GM21576 (cell line): ENCODE measurements around the gene NT5DC4.

Experiments
- ATAC-seq: cut with Tn5 transposase; IDR thresholded peaks from one replicate; pipeline ENCODE4 v1.9.1; 2021; ENCODE audit warnings: mild to moderate bottlenecking, moderate library complexity; ENCODE audit not compliant: unreplicated experiment

The NT5DC4 gene

DNA sequence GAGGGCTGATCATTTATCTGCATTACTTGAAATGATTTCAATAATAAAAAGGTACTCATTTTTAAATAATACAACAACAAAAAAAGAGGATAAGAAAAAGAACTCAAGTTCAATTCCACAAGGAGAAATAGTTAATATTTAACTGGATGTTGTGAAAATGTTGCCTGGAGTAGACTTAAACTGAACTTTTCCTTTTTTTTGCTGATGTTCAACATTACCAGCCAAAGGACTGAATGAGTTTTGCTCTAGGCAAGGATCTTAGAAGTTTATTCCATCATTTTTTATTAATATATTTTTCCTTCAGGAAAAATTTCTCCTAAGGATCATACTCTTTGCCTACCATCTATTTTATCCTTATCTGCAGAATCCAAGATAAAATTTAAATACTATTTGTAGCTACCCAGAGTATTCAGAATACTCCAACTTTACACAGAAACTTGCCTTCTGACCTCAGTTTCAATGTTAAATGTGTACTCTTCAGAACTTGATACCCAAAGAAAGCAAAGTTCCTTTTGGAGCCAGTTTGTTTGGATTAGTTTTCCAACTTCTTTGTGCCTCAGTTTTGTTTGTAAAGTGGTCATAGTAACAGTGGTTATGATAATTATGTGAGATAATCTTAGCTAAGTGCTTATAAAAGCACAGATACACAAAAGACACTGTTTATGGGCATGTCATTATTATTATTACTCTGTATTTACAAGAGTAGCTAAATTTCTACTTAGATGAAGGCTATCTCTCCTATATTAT is 30.8 kb downstream of the NT5DC4 start:
- no peak for ATAC-seq

DNA sequence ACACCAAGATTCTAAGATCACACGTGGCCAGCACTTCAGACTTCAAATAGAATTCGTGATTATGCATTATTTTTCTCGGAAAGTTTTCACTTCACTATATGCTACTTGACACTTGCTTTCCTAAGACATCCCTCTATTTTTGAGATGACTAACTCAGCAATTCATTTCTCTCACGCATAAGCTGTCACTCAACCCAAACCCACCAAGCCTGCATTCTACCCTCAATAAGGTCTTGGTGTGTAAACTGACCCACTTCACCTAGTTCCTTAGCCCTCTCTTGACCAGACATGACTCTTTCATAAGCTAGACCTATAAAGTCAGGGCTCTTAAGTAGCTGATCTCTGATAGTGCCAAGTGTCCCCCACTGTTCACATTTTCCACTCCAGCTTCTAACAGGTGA is 31.8 kb downstream of the NT5DC4 start:
- no peak for ATAC-seq

DNA sequence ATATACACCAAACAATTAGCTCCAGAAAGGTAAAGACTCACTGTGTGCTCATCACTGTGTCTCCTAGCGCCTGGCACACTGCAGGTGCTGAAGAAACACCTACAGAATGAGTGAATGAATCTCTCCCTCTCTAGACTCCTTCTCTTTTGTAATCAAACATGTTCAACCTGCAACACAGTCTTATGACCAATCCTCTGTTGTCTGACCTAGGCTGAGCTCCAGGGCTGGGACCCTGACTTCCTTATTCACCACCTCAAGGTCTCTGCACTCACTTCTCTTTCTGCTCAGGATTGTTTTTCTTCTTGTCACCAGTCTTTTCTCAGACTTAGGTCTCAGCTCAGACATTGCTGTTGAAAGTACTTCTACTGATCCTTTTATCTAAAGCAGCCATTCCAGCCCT is 33.7 kb downstream of the NT5DC4 start:
- ATAC-seq: no peak

DNA sequence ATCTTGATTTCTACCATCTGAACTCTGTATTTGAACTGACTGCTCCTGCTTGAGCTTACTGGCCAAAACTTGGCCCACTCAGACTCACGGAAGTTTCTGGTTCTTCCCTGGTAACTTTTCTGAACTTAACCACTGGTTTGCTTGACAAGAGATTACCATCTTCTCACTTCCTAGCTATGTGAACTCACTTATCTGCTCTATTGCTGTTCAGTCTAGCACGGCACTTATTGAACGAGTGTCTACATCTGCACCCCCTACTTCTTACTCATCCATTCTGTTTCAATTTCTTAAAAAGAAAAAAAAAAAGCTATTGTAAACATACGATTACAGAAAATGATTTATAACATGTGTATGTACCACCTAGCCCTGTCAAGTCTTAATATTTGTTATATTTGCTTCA is 34.6 kb downstream of the NT5DC4 start:
- no peak for ATAC-seq

DNA sequence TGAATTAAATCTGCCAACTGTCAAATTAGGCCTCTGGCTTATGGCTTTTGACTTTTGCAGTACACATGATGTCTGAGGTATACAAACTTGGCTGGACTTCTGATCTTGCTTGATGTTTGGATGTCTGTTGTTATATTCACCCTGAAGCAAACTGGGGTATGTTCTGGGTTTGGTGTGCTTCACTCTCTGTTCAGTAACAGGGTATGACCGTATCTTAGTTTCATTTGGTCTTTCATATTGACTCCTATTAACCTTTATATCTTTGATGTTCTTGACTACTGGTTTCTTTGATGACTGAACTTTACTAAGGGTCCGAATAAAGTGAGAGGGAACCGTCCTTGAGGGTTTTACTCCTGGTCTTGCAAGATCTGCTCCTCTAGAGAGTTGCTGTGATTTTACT is 35.4 kb downstream of the NT5DC4 start:
- no peak for ATAC-seq

DNA sequence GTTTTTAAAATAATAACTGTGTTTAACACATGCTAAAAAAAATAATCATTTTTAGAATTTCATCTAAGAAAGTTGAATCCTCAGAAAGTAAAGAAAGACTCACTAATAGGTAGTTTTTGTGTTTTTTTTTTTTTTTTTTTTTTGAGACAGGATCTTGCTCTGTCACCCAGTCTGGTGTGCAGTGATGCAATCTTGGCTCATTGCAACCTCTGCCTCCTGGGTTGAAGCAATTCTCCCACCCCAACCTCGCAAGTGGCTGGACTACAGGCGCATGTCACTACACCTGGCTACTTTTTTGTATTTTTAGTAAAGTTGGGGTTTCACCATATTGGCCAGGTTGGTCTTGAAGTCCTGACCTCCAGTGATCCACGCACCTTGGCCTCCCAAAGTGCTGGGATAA is 36.4 kb downstream of the NT5DC4 start:
- ATAC-seq: no peak

DNA sequence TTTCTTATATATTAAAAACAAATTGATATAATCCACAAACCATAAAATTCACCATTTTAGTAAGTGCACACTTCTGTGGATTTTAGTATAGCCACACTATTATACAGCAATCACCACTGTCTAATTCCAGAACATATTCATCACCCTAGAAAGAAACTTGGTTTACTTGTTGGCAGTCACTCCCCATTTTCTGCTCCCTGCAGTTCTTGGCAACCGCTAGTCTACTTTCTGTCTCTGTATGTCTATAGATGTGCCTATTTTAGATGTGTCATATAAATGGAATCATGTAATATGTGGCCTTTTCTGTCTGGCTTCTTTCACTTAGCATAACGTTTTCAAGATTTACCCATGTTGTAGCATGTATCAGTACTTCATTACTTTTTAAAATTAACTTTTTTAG is 37.9 kb downstream of the NT5DC4 start:
- ATAC-seq: no peak

DNA sequence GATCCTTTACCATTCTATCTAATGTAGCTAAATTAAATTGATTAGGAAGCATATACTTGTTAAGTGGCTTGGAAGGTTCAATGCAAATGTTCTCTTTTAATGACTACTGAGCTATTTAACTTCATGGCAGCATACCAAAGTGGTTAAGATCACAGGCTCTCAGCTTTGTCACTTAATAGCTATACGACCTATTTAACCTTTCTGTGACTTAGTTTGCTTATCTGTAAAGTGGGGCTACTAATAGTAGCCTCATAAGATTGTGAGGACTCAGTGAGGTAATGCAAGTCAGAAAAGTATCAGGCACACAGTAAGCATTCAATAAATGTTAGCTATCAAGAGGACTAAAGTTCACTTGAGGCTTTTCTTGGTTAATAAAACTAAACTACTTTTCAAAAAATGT is 39.3 kb downstream of the NT5DC4 start:
- no peak for ATAC-seq

DNA sequence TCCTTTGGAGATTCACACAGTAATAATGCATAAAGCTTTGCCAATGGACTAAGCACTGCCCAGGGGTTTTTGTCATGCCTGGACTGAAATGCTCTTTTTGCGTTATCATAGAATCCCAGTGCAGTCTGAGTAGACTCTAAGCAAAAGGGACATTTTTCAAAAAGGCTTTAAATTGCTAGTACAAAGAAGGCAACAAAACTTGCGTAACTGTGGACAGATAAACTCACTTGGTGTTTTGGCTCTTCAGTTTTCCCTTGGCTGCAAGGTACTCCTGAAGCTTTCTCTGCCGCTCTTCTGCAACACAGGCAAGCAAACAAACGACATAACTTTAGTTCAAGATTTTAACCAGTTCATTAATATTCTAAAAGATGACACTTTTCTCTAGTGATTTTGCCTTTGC is 41.5 kb downstream of the NT5DC4 start:
- ATAC-seq: no peak

DNA sequence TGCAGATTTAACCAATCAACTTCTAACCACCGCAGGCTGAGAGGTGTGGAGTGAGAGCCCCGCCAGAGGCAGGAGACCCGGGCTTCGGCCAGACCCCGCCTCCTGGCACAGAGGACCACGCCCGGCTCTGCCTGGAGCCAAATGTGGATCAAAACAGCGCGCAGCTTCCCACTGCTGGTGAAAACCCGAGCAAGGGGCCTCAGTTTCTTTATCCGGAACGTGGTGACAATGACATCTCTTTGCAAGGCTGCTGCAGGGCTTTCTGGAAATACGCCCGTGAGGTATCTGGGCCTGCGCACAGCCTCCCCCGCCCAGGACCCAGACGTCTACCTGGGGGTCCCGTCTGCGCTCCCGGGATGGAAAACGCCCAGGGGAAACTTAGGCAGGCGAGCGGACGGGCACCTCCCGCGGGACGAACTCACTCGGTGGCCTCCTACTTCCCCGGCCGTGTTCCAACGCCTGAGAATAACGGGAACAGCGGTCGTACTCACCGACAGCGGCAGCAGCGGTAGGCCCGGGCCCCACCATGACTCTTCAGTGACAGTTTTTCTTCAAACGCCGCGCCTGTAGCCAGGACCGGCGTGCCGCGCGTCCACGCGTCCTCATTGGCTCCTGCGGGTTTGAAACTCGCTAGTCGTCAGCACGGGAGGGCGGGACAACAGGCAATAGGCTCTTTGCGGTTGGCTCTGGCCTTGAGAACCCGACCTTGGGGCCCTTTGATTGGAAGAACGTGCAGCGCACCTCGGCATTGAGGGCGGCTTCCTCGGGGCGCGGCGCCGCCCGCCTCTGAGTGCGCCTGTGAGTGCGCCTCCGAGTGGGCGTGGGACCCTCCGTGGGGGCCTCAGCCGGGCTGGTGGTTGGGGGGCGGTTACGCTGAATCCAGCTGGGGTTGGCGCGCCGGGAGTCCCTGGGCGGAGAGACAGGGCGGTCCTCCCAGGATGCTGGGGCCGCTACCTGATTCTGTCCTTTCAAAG is 43.5 kb downstream of the NT5DC4 start, which contains the start of gene CKAP2L:
Gene CKAP2L (minus strand): TSS at position 539 of the 974 bp plus-strand sequence. CDS start 11 bp downstream, at position 528.
- peak; percentile 97 for ATAC-seq

DNA sequence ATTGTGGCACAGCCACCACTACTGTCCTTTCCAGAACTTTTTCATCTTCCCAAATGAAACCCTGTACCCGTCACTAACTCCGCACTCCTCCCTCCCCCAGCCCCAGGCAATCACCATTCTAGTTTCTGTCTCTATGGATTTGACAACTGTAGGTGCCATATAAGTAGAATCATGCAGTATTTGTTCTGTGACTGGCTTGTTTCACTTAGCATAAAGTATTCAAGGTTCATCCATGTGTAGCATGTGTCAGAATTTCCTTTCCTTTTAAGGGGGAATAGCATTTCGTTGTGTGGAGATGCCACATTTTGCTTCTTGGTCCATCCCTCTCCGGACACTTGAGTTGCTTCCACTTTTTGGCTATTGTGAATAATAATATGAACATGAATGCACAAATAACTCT is 44.4 kb downstream of the NT5DC4 start:
- ATAC-seq: no peak

DNA sequence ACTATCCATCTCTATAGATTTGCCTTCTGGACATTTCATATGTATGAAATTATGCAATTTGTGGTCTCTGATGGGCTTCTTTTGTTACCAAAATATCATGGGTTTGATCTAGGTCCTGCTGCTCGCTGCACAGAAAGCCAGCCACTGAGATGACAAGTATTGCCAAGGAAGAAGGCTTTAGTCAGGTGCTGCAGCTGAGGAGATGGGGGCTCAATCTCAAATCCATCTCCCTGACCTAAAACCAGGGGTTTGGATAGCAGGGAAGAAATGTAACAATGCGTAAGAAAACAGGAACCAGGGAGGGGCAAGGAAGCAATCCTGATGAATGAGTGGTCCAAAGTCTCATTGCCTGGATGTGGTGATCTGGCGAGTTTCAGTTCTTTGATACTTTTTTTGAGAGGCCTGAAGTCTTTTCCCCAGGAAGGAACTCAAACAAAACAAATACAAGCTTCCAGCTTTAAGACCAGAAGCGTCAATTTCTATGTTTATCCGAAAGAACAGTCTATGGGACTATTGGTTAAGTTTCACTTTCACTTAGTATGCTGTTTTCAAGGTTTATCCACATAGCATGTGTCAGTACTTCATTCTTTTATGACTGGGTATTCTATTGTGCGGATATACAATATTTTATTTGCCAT is 47.0 kb downstream of the NT5DC4 start:
- ATAC-seq: no peak

DNA sequence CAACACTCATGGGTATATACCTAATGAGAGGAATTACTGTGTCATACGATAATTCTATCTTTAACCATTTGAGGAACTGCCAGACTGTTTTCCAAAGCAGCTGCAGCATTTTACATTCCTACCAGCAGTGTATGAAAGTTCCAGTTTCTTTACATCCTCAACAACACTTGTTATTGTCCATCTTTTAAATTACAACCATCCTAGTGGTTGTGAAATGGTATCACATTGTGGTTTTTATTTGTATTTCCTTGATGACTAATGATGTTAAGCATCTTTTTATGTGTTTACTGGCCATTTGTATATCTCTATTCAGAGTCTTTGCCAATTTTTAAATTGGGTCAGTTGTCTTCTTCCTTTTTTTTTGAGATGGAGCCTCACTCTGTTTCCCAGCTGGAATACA is 47.6 kb downstream of the NT5DC4 start:
- ATAC-seq: no peak

DNA sequence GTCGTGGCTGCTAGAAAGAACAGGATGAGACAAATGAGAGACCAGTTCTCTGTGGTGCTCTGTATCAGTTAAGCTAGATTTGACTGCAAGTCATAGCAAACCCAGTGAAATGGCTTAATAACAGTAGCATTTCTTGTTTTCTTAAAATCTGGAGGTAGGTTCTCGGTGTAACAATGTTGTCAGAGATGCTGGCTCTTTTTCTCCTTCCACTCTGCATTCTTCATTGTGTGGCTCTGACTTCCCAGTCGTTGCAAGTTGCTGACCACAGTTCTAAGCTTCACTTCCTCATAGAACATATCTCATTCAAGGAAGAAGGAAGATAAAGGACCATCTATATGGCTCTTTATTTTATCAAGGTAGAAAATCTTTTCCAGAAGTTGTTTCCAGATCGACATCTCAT is 51.5 kb downstream of the NT5DC4 start:
- ATAC-seq: no peak

DNA sequence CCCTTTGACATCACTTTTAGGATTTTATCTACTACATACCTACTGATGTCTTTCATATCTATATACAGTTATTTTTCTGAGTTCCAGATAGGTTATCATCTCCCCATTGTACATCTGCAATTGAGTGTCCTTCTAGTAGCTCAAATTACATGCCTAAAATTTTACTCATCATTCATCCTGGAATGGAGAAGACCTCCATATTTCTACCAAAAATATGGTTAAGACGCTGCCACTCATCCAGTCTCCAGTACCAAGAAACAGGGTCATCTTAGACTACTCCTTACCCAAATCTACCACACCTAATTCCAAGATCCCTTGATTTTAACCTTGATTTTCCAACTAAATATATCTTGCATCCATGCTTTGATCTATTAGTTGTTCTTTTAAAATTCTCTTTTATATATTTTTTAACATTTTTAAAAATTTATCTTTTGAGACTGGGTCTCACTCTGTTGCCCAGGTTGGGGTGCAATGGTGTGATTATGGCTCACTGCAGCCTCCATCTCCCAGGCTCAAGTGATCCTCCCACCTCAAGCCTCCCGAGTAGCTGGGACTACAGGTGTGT is 52.2 kb downstream of the NT5DC4 start:
- ATAC-seq: no peak

DNA sequence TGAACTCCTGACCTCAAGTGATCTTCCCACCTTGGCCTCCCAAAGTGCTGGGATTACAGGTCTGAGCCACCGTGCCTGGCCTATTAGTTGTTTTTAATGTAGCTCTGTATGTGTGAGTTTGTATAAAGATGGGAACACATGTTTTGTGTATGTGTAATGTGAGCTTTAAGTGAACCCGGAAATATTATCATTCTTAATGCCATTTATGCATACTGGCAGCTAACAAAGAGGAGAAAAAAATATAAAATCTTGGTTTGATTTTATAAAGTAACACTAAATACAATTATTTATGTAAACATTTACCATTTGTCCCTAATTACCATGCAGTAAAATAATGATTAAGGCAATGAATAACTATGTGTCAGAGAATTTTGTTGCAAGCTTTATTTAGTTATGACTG is 52.7 kb downstream of the NT5DC4 start:
- no peak for ATAC-seq

DNA sequence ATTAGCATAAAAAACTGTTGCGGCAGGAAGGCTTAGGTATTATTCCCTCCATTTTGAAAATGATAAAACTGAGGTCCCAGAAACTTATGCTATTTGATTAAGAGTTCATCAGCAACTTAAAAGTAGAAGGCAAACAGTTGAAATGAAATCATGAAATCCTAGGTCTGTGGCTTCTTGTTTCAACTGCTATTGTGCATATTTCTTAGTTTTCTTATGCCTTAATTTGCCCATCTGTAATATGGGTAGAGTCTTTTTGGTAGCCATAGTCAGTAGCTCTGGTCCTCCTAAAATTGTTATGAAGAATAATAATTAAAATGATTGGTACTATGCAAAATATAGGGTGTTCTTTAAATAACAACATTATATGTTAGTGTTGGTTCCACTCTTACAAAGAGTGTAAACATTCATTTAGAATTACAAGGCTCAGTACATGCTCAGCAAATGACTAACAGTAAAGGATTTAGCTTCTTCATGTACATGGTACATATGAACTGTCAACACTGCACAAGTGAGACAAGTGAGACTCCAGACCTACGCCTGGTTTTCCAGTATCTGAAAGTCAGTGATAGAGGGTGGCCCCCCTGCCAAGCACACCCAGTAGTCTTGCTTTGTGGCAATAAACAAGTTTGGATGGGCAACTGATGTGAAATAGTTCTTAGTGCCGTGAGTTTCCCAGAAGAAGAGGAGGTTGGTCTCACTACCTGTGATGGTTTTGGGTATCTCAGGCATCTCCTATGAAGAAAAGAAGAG is 53.9 kb downstream of the NT5DC4 start:
- no peak for ATAC-seq

DNA sequence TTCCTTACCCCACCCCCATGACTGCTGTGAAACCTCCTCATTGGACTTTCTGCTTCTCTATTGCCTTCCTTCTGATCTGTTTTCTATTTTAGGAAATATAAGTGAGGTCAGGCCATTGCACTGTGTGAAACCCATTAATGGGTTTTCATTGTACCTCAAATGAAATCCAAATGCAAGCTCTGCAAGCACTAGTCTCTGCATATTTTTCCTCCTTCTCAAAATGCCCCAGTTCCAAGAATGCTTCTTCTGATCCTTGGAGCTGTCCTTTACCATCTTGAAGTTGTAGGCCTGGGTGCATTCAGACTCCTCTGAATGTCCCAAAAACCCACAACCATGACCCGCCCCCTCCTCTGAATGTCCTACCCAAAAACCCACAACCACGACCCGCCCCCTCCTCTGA is 55.3 kb downstream of the NT5DC4 start:
- no peak for ATAC-seq

DNA sequence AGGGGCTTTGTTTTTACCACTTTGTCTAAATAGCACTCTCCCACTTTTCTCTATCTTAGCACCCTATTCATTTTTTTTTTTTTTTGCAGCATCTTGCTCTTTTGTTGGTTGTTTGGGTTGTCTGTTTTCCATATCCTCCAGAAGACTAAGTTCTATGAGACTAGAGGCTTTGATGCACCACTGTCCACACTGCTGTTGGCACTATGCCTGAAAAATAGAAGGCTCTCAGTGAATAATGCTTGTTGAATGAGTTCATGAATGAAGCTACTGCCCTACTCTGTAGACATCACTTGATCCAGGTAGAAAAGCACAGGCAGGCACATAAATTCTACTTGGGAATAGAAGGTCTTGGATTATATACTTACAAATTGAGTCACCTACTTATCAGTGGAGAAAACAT is 56.2 kb downstream of the NT5DC4 start:
- ATAC-seq: no peak

DNA sequence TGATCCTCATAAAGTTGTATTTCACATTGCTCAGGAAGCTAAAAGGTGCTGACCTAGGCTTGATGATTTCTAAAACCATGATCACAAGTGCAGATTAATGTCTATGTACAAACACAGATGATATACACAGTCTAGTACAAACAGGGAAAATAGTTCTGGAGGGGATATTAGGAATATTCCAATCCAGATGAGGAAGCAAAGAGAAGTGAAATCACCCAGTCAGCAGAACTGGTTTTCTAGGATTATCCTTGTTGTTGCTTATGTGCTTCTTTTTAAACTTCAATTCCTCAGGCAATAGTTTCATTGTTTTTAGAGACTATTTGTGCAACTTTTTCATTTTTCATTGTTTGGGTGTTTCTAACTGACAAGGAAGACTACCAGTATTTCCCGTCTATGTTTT is 58.8 kb downstream of the NT5DC4 start:
- no peak for ATAC-seq
